HUES64 (cell line): ENCODE data around the gene VDAC1.

Experiments used
- H3K27ac ChIP-seq: 2 replicates; pipeline ENCODE4 v1.7.0; 2013; ENCODE audit warnings: low read depth, low read length, inconsistent platforms
- H3K27me3 ChIP-seq: 2 replicates; pipeline ENCODE4 v1.6.1; 2013; ENCODE audit warnings: mild to moderate bottlenecking, low read length; ENCODE audit not compliant: insufficient read depth
- H3K36me3 ChIP-seq: 2 replicates; pipeline ENCODE4 v1.6.1; 2013; ENCODE audit warnings: mild to moderate bottlenecking, low read length; ENCODE audit not compliant: insufficient read depth
- H3K4me1 ChIP-seq: 2 replicates; pipeline ENCODE4 v1.6.1; 2013; ENCODE audit warnings: mild to moderate bottlenecking, low read length, moderate library complexity; ENCODE audit not compliant: insufficient read depth
- H3K4me3 ChIP-seq: 2 replicates; pipeline ENCODE4 v1.5.1; 2013; ENCODE audit warnings: mild to moderate bottlenecking, low read length, moderate library complexity
- H3K9ac ChIP-seq: 2 replicates; pipeline ENCODE4 v1.6.1; 2013; ENCODE audit warnings: mild to moderate bottlenecking, low read depth, low read length
- H3K9me3 ChIP-seq: 2 replicates; pipeline ENCODE4 v1.6.1; 2013; ENCODE audit warnings: low read depth, low read length; ENCODE audit not compliant: insufficient read depth
- WGBS: fragments of 150-250, 120-280 bp; methylation state at CpG from one replicate; pipeline ENCODE4 v1.1.7; 2013; ENCODE audit warnings: missing lambda C conversion rate; 5-methylcytosine and 5-hydroxymethylcytosine counted together

VDAC1 gene

DNA sequence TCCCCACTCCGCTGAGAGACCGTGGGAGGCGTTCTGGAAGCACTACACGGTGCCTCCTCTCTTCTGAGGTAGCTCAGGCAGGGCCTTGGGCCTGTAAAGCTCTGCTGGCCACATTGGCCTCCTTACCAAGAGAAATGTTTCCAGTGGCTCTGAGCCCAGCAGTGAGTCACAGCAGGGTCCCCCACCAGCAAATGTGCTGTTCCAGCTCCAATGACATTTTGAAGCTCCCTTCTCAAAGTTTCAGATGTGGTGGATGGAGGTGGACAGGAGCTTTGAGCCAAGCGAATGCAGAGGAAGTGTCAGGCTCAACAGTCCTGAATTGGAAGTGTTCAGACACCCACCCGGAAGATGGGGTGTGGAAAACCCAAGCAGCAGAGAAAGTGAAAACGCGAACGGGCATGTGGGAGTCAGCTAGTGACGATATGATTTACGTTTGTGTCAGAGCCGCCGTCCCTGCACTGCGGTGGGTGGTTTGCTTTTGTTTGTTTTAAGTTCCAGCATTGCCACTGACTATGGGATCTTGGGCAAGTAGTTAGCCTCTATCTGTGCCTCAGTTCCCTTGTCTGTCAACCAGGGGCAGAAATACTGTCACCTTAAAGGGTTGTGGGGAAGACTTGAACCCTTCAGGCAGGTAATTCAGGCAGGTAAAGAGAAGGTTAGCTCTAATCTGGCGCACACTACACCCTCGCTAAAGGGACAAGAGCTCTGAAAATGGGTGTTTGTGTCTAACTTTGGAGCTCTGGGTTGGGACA is 74.5 kb downstream of the VDAC1 start:
- no peaks in the 10 kb centered on the region for H3K4me1 ChIP-seq
- no peak overlapping the region for H3K27ac ChIP-seq
- H3K4me3 ChIP-seq: no peak overlapping the region
- WGBS: 95% methylated on average over 16 of the region's 16 CpGs
- H3K27me3 ChIP-seq: no peaks in the 10 kb centered on the region
- H3K9me3 ChIP-seq: no peaks in the 10 kb centered on the region
- H3K9ac ChIP-seq: no peak overlapping the region
- H3K36me3 ChIP-seq: no peaks in the 10 kb centered on the region

DNA sequence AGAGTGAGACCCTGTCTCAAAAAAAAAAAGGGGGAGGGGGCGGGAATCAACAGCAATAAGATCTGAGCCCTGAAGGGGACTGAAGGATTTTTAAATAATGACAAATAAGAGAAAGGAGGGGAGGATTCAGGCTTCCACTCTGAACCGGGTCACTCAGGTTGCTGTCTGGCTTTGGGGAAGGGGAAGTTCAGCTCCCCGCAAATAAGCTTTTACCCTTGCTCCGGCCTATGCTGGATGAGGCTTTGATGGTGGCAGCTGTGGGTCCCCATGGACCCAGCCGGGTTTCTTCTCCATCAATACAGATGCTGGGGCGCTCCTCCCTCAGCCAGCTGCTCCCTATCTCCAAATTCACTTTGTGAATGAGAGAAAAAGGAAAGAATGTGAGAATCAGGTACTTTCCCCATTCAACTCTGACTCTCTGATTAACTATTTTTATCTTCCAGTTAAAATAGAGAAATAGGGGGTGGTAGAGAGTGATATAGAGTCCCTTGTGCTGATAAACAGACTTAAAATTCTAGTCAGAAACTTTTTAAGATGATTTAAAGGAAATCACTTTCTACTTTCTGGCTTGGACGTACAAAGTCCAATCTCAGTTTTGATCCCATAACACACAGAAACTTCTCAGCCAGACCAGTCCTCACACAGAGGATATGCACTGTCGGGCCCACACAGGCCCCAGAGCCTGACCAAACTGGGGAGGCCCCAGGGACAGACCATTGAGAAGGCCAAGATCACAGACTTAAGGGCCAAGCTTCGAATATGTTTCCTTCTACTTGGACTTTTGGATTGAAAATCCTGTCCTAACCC is 76.0 kb downstream of the VDAC1 start:
- no peak overlapping the region for H3K9ac ChIP-seq
- no peaks in the 10 kb centered on the region for H3K4me1 ChIP-seq
- no peaks in the 10 kb centered on the region for H3K36me3 ChIP-seq
- H3K9me3 ChIP-seq: no peaks in the 10 kb centered on the region
- WGBS: 94% methylated on average over 9 of the region's 9 CpGs
- no peaks in the 10 kb centered on the region for H3K27me3 ChIP-seq
- no peak overlapping the region for H3K27ac ChIP-seq
- H3K4me3 ChIP-seq: no peak overlapping the region

DNA sequence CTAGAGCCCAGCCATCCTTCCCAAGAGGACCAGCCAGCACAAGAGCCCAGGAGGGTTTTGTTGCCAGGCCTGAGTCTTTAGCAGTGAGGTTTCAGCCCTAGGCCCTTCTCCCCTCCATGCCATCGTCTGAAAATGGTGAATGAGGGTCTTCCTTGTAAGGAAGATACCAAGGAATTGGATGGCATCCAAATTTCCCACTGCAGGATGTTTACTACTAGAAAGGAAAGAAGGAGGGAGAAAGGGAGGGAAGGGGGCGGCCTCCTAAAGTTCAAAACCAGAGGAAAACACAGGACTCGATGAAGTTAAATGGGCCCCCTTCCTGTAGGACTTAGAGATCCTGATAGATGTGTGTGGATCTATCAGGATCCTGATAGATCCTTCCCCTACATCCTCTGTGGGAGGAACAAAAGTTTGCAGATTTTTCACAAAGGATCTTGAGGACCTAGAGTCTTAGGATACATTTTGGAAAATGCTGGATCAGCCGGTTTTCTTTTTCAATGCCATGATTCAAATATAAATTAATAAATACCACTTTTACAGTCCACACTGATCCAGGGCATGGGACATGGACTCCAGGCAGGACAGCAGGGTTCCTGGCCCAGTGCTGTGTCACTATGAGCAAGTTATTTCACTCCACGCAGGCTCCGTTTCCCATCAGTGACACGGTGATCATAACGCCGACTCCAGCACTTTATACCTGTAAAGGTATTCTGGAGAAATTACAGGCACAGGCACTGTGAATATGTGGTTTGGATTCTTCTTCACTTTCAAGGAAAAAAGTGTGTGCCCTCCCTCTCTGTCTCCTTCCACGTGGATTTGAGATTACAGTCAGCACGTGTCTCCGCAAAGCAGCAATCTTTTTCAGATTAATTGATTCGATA is 77.2 kb downstream of the VDAC1 start:
- Histone ChIP-seq H3K9ac (no peak overlapping the region), H3K27ac (no peak overlapping the region), H3K27me3 (no peaks in the 10 kb centered on the region), H3K9me3 (no peaks in the 10 kb centered on the region), H3K4me1 (no peaks in the 10 kb centered on the region), H3K36me3 (no peaks in the 10 kb centered on the region), H3K4me3 (no peak overlapping the region)
- WGBS: 91% methylated on average over 13 of the region's 13 CpGs

DNA sequence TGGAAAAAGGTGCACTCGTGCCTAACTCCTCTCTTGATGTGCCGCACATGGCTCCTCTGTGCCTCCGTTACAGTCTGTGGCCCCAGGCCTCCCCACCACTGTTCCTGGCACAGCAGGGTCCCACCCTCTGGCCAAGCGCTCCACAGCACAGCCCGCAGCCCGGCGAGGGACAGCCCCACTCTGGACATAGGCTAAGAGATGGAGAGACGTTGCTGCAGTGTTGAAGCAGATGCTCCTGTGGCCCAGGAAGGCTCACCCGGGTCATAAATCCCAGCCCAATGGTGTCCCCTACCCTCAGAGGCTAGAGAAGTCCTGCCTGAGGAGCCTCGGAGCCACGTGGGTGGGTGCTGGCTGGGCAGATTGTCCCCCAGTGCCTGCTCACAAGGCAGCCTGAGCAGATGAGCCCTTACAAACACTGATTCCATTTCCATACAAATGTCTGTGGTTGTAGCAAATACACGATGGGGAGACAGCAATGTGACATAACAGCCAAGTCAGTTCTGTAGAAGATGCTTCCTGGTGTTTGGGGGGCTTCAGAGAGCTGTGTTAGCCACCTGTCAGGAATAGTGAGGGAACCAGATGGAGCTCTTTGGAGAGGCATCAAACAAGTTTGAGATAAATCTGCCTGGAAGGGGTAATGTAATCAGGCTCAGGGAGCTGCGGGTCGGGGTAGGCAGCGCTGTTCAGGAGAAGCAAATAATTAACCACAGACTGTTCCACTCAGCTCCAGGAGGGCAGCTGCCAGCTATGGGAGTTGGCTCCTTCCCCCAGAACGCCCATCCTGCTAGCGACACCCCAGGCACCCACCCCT is 78.1 kb downstream of the VDAC1 start:
- Histone ChIP-seq H3K27ac (no peak overlapping the region), H3K36me3 (no peaks in the 10 kb centered on the region), H3K9ac (no peak overlapping the region), H3K9me3 (no peaks in the 10 kb centered on the region), H3K27me3 (no peaks in the 10 kb centered on the region), H3K4me1 (0 out of 2 replicates have a peak, but pooled peaks cover 2% of the 10 kb centered on the region), H3K4me3 (no peak overlapping the region)
- WGBS: 91% methylated on average over 17 of the region's 17 CpGs

- H3K9me3 ChIP-seq: no peaks in the 10 kb centered on the region
- 92% methylated on average over 12 of the region's 12 CpGs for WGBS
- no peaks in the 10 kb centered on the region for H3K36me3 ChIP-seq
- no peak overlapping the region for H3K27ac ChIP-seq
- H3K27me3 ChIP-seq: no peaks in the 10 kb centered on the region
- H3K4me1 ChIP-seq: 0 out of 2 replicates have a peak, but pooled peaks cover 2% of the 10 kb centered on the region
- H3K9ac ChIP-seq: no peak overlapping the region
- no peak overlapping the region for H3K4me3 ChIP-seq
These were observed 78.8 kb downstream of the VDAC1 start for GRCh38 chr5:133925866-133926488.

DNA sequence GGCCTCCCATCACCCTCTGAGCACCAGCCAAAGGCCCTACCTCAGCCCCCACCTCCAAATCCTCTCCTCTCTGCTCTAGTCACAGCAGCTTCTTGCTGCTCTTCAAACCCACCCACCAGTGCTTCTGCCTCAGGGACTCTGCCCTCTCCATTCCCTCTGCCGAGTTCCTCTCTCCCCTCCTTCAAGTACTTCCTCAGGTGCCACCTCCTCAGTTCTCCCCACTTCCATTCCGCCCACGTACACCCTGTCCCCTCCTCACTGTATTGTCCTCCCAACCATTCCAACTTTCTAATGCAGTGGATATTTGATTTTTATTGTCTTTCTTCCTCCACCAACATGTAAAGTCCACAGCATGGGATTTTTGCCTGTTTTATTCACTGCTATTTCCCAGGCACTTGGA is 79.5 kb downstream of the VDAC1 start:
- no peak overlapping the region for H3K4me3 ChIP-seq
- H3K27ac ChIP-seq: no peak overlapping the region

GRCh38 chr5:133924221-133924920 is 80.4 kb downstream of the VDAC1 start:
- Histone ChIP-seq H3K36me3 (no peaks in the 10 kb centered on the region), H3K9ac (no peak overlapping the region), H3K27me3 (no peaks in the 10 kb centered on the region), H3K9me3 (no peaks in the 10 kb centered on the region), H3K4me3 (no peak overlapping the region), H3K27ac (no peak overlapping the region), H3K4me1 (0 out of 2 replicates have a peak, but pooled peaks cover 2% of the 10 kb centered on the region)
- WGBS: 77% methylated on average over 5 of the region's 5 CpGs

More for the DNA sequence above, 79.5 kb downstream of the VDAC1 start:
- H3K27me3 ChIP-seq: no peaks in the 10 kb centered on the region
- WGBS: 92% methylated on average over 3 of the region's 3 CpGs
- H3K9ac ChIP-seq: no peak overlapping the region
- no peaks in the 10 kb centered on the region for H3K9me3 ChIP-seq
- 0 out of 2 replicates have a peak, but pooled peaks cover 2% of the 10 kb centered on the region for H3K4me1 ChIP-seq
- H3K36me3 ChIP-seq: no peaks in the 10 kb centered on the region

GRCh38 chr5:133921979-133922378 is 82.8 kb downstream of the VDAC1 start:
- Histone ChIP-seq H3K27me3 (no peaks in the 10 kb centered on the region), H3K4me1 (0 out of 2 replicates have a peak, but pooled peaks cover 2% of the 10 kb centered on the region), H3K36me3 (no peaks in the 10 kb centered on the region), H3K9ac (no peak overlapping the region), H3K27ac (no peak overlapping the region), H3K9me3 (no peaks in the 10 kb centered on the region), H3K4me3 (no peak overlapping the region)
- WGBS: 51% methylated on average over 4 of the region's 5 CpGs
